Lung (tissue), 12 donors: ENCODE measurements around the gene FRK. TPM values are rescaled to one million over a fixed set of nuclear protein-coding genes. Genes with fewer than 3 reads are reported as not detected.

Experiments
- ATAC-seq: fragments of 200-7000 bp; cut with Tn5 transposase; one replicate; pipeline ENCODE4 v1.9.1; 2020; ENCODE audit warnings: moderate number of reproducible peaks; ENCODE audit not compliant: insufficient read depth, low FRiP score
- DNase-seq, 3 donors: peaks; one replicate each; pipeline ENCODE4 v3.0.0-alpha.2; 2013 to 2017
- H3K27ac ChIP-seq, 2 donors: one replicate each; pipeline ENCODE4 v1.5.1; 2013; ENCODE audit warnings: mild to moderate bottlenecking in 2 of 2, moderate library complexity in 2 of 2, control low read depth in 1 of 2, inconsistent platforms in 1 of 2, low read depth in 1 of 2, low read length in 1 of 2
- H3K27me3 ChIP-seq, 3 donors: one replicate each; pipeline ENCODE4 v1.5.1; 2013; ENCODE audit warnings: low read length in 2 of 3; ENCODE audit not compliant: control insufficient read depth in 3 of 3, insufficient read depth in 3 of 3
- H3K36me3 ChIP-seq, 4 donors: one replicate each; pipeline ENCODE4 v1.5.1; 2013; ENCODE audit warnings: low read length in 4 of 4, mild to moderate bottlenecking in 1 of 4, moderate library complexity in 1 of 4; ENCODE audit not compliant: control insufficient read depth in 4 of 4, insufficient read depth in 4 of 4
- H3K4me1 ChIP-seq, 5 donors: one replicate each; pipeline ENCODE4 v1.5.1; 2013; ENCODE audit warnings: low read length in 5 of 5, mild to moderate bottlenecking in 2 of 5, moderate library complexity in 1 of 5; ENCODE audit not compliant: control insufficient read depth in 5 of 5, insufficient read depth in 5 of 5
- H3K4me3 ChIP-seq: one replicate; pipeline ENCODE4 v1.5.1; 2013; ENCODE audit warnings: mild to moderate bottlenecking, control low read depth, moderate library complexity
- H3K9ac ChIP-seq, 2 donors: one replicate each; pipeline ENCODE4 v1.5.1; 2013; ENCODE audit warnings: low read length in 2 of 2, control low read depth in 1 of 2; ENCODE audit not compliant: insufficient read depth in 1 of 2
- H3K9me3 ChIP-seq, 4 donors: one replicate each; pipeline ENCODE4 v1.5.1; 2013; ENCODE audit warnings: low read length in 3 of 4, mild to moderate bottlenecking in 1 of 4, moderate library complexity in 1 of 4; ENCODE audit not compliant: control insufficient read depth in 4 of 4, insufficient read depth in 3 of 4
- WGBS, 2 donors: extraction: QIAGEN DNeasy Blood & Tissue Kit; methylation state at CpG; one replicate each; pipeline ENCODE4 v1.1.7; 2013; 5-methylcytosine and 5-hydroxymethylcytosine counted together
- polyA plus RNA-seq, 2 donors: library from polyadenylated mRNA; stranded (reverse); fragments of 200-250 nt; gene quantifications; one replicate each; pipeline ENCODE4 v1.2.1, GENCODE V29; 2013
- total RNA-seq, 2 donors: library from RNA; depleted of rRNA in 1 of 2; stranded (reverse); fragments of >200 nt in 1 of 2; gene quantifications; one replicate each; pipeline ENCODE4 v1.2.1, GENCODE V29; 2014 to 2021
- TF ChIP-seq, protein P1 (sequence below): IDR thresholded peaks from 2 replicates; pipeline ENCODE4 v1.5.1; 2012; ENCODE audit warnings: mild to moderate bottlenecking; ENCODE audit errors: control extremely low read depth, extremely low read depth
- donor health status: control.
- donor health status: control.
- donor health status: Bipolar disorder and iron deficiency.
- donor health status: healthy.
- donor health status: DM: yes; HTN: yes; CAD: no.

FRK gene
- total and polyA plus RNA-seq, 4 donors = 1.2 to 18.3 (median 5.1) TPM

DNA sequence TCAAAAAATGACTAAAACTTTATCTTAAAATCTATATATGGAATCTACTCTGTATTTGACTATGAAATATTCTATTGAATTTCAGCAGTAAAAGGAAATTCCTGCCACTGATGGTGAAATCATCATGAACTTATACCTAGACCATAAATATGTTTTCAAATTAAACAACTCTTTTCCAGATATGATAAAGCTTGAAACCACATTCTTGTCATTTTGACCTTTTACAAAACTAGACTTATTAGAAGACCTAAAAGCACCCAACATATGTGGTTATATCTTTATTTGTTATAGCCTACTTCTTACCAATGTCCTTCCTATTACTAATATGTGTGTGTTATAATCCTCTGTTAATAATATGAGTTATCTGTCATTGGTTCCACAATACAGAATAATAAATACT lies 35.3 kb downstream of the FRK start:
- Histone ChIP-seq H3K27ac (no peak overlapping the region), H3K9me3 (peaks cover 0 to 2% (median under 1%) of the 10 kb centered on the region in 4 donors), H3K27me3 (no peaks in the 10 kb centered on the region), H3K4me1 (peaks cover 0 to 9% (median 1%) of the 10 kb centered on the region in 5 donors), H3K36me3 (no peaks in the 10 kb centered on the region), H3K9ac (no peak overlapping the region), H3K4me3 (no peak overlapping the region)
- ATAC-seq (no peak), DNase-seq (no peak)
- TF ChIP-seq, protein P1, sequence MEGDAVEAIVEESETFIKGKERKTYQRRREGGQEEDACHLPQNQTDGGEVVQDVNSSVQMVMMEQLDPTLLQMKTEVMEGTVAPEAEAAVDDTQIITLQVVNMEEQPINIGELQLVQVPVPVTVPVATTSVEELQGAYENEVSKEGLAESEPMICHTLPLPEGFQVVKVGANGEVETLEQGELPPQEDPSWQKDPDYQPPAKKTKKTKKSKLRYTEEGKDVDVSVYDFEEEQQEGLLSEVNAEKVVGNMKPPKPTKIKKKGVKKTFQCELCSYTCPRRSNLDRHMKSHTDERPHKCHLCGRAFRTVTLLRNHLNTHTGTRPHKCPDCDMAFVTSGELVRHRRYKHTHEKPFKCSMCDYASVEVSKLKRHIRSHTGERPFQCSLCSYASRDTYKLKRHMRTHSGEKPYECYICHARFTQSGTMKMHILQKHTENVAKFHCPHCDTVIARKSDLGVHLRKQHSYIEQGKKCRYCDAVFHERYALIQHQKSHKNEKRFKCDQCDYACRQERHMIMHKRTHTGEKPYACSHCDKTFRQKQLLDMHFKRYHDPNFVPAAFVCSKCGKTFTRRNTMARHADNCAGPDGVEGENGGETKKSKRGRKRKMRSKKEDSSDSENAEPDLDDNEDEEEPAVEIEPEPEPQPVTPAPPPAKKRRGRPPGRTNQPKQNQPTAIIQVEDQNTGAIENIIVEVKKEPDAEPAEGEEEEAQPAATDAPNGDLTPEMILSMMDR = no peak

DNA sequence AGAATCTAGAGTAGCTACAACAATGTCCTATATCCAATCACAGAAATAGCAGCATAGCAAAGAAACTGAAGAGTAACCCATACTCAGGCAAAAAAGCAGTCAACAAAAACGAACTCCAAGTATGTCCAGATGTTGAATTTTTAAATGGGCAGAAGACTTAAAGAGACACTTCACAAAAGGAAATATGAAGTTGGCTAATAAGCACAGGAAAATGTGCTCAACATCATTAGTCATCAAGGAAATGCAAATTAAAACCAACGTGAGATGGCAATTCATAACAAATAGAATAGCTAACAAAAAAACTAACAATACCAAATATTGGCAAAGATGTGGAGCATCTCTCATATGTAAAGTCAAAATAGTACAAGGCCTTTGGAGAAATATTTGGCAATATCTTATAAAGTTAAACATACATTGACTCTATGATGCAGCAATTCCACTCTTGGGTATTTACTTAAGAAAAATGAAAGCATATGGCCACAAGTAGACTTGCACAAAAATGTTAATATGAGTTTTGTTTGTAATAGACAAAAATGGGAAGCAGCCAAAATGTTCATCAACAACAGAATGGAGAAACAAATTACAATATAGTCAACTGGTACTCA lies 37.7 kb downstream of the FRK start:
- no peaks in the 10 kb centered on the region for H3K9me3 ChIP-seq
- no peak for ATAC-seq
- H3K9ac ChIP-seq = no peak overlapping the region
- H3K27me3 ChIP-seq = no peaks in the 10 kb centered on the region
- DNase-seq = no peak
- TF ChIP-seq, protein P1 = no peak
- H3K36me3 ChIP-seq = no peaks in the 10 kb centered on the region
- 24 to 49% methylated on average over 2 of the region's 2 CpGs for WGBS, 2 donors
- no peak overlapping the region for H3K4me3 ChIP-seq
- H3K27ac ChIP-seq = no peak overlapping the region
- H3K4me1 ChIP-seq = peaks cover 0 to 18% (median 8%) of the 10 kb centered on the region in 5 donors

GRCh38 chr6:116020738-116021137 lies 40.0 kb downstream of the FRK start:
- H3K4me3 ChIP-seq = no peak overlapping the region

More at GRCh38 chr6:116020738-116021137, 40.0 kb downstream of the FRK start:
- Histone ChIP-seq H3K27me3 (no peaks in the 10 kb centered on the region), H3K27ac (no peak overlapping the region), H3K9me3 (no peaks in the 10 kb centered on the region), H3K9ac (no peak overlapping the region), H3K36me3 (no peaks in the 10 kb centered on the region), H3K4me1 (peaks cover 2 to 39% (median 25%) of the 10 kb centered on the region in 5 donors)
- no peak for ATAC-seq
- DNase-seq = no peak
- TF ChIP-seq, protein P1 = no peak
